HG02798 (cell line): Measurements from ENCODE around the gene ARHGAP32.

Experiments used
- ATAC-seq: cut with Tn5 transposase; IDR thresholded peaks from one replicate; pipeline ENCODE4 v1.9.1; 2021; ENCODE audit warnings: mild to moderate bottlenecking; ENCODE audit not compliant: unreplicated experiment, poor library complexity

ARHGAP32 gene

GRCh38 chr11:129192150-129192549 is at the start of gene ARHGAP32:
Gene ARHGAP32 (minus strand): TSS chr11:129192325. CDS start chr11:129192198, 127 bp downstream.
- no peak for ATAC-seq

DNA sequence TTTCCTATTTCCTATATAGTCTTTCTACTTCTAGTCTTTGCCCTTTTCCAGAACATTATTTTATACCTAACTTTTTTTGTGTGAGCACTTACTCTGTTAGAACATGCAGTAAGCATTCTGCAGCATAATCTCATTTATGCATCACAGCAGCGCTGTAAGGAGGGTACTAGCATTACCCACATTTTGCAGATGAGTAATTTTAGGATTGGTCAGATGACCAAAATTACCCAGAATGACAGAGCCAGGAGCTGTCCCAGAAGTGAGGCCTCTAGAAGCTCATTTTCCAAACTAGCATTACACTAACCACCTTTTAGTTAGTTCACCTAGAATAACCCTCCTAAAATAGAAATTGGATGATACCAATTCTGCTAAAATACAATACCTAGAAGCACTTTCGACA is 47.1 kb upstream of the ARHGAP32 start:
- no peak for ATAC-seq

DNA sequence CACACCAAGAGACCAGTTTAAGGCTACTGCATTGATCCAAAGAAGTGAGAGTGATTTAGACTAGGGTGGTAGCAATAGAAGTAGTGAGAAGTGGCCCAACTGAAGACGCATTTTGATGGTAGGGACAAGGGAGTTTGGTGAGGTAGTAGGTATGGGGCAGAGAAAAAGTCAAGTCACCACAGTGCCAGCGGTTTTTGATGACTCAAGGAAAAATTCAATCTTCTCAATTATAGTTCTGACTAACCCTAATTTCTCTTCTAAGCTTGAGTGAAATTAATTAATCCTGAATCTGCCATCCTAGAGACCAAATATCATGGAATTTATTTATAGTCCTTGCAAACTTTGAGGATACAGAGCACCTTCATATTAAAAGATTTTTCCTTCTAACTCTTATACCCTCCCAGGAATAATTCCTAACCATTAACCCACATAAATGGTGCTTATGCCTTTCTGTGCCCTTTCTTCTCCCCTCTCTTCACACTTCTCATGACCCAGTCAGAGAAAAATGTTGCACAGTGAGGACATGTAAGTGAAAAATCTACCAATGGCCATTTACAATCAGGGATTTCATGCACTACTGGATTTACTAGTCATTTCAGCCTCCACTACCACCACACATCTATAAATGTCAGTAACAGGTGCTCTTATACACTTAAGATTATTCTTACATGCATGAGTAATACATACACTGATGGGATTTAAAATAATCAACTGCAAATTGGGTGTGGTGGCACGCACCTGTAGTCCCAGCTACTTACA is 45.9 kb upstream of the ARHGAP32 start:
- ATAC-seq = no peak

- ATAC-seq = no peak
Measured at GRCh38 chr11:129237456-129237855, 45.3 kb upstream of the ARHGAP32 start.

DNA sequence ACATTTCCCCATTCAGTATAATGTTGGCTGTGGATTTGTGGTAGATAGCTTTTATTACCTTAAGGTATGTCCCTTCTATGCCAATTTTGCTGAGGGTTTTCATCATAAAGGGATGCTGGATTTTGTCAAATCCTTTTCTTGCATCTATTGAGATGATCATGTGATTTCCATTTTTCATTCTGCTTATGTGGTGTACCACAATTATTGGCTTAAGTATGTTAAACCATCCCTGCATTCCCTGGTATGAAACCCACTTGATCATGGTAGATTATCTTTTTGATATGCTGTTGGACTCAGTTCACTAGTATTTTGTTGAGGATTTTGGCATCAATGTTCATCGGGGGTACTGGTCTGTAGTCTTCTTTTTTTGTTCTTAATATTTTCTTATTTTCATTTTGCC is 44.7 kb upstream of the ARHGAP32 start:
- ATAC-seq = no peak

- ATAC-seq = no peak
Measured at GRCh38 chr11:129234978-129235377, 42.9 kb upstream of the ARHGAP32 start.

GRCh38 chr11:129230006-129230405 is 37.9 kb upstream of the ARHGAP32 start:
- no peak for ATAC-seq

DNA sequence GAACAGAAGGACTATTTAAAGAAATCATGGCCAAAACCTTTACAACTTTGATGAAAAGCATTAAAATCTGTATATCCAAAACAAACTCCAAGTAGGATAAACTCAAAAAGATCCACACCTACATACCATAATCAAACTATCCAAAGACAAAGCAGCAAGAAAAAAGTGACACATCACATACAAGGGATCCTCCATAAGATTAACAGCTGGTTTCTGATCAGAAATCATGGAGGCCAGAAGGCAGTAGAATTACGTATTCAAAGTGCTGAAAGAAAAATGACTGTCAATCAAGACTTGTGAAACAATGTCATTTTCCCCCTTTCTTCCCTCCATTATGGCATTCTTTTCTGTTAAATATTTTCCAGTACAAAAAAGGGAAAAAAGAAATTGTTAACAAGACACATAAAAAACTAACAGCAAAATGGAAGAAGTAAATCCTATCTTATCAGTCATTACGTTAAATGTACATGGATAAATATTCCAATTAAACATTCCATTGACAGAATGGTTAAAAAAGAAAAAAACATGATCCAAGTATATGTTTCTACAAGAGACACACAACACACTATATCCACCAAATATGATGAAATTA is 34.2 kb upstream of the ARHGAP32 start:
- no peak for ATAC-seq

- ATAC-seq = no peak
Measured at GRCh38 chr11:129225190-129225589, 33.1 kb upstream of the ARHGAP32 start.

- ATAC-seq = no peak
Measured at GRCh38 chr11:129224538-129224937, 32.4 kb upstream of the ARHGAP32 start.

- no peak for ATAC-seq
Measured at GRCh38 chr11:129223701-129224149, 31.6 kb upstream of the ARHGAP32 start.

- ATAC-seq = no peak
Measured at GRCh38 chr11:129223260-129223659, 31.1 kb upstream of the ARHGAP32 start.

DNA sequence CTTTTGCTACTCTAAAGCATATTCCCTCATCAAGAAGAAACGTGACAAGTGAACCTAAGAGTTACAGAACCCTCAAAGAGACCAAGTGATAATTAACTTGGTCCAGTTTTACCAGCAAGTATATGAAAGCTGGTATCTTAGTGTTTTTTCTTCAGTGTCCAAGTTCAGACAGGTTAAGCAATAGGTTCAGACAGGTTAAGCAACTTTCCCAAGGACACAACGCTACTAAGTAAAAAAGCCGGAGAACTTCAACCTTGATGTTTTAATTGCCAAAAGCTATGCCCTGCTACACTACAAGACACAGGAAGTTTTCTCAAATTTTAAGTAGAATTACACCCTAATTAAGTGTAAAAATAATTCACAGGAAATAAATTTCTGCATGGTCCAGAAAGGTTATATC is 30.0 kb upstream of the ARHGAP32 start:
- ATAC-seq = no peak

GRCh38 chr11:129215506-129216245 is 23.6 kb upstream of the ARHGAP32 start:
- ATAC-seq = no peak

DNA sequence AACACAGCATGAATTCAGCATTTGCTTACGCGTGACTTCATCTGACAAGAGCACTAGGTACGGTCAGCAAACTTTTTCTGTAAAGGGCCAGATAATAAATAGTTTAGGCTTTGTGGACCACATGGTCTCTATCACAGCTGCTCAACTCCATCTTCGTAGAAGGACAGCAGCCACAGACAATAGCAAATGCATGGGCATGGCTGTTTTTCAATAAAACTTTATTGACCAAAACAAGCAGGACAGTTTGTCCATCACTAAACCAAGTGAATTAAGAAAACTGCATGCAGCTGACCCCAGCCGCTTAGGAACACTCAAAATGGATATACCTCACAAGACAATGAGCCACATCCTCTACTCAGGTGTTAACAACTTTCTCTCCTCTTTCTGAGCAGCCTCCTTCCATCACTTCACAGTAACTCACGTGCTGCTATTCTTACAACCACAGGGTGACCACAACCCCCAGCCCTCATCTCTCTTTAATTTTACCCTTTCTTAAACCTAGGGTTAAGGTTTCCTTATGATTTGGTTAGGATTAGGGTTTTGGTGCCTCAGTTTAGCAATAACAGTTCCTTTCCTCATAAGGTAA is 22.7 kb upstream of the ARHGAP32 start:
- ATAC-seq = no peak

DNA sequence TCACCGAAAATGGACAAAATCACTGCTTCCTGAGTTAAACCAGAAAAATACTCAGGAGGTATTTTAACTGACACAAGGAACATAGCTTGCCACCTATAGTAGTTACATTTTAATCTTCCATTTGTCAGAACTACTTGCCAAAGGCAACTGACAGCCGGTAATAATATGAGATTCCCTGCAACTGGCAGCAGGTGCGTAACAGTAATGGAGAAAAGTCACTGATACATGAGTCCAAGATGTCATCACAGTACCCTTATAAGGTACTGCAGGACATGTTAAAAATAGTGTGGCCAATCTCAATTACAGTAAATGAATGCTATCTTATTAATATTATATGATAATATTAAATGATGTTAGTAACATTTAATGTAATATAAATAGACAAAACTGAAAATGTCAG is 21.1 kb upstream of the ARHGAP32 start:
- no peak for ATAC-seq

GRCh38 chr11:129211397-129211796 is 19.3 kb upstream of the ARHGAP32 start:
- ATAC-seq = no peak

- ATAC-seq = no peak
Measured at GRCh38 chr11:129210831-129211181, 18.7 kb upstream of the ARHGAP32 start.

DNA sequence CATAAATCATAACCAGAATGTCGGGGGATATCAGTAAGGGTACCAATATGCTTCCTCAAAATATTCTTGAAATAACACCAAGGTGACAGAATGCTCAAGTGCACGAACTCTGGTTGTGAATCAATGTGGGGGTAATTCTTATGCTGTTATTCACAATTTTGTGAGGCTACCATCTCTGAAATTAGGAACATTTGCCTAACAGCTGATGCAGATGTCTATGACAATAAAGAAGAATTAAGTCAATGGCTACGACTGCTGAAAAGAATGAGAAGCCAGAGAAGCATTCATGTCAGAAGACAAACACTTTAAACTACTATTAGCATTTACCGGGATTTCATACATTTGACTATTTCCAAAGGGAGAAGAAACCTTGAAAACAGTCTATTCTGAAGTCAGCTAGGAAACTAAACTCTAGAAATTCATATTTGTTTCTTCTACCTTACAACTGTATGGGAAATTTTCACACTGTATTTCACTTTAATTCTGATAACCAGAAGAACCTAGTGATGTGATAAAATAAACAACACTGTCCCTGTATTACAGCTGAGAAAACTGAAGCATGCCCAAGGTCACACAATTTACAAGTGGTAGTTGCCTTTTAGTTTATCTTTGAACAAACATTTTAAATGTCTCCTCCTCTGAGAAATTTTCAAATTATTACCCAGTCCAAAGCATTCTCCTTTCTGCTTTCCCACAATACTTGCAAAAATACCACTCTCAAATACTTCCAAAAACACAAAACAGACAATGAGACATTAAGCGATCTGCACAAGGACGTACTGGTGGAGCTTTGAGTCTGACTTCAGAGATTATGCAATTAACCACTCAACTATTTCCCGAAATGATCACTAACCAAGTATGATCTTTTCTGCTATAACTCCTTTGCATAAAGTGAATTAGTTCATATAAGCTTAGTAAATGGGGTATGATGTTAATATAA is 18.0 kb upstream of the ARHGAP32 start:
- ATAC-seq = no peak

GRCh38 chr11:129208863-129209262 is 16.7 kb upstream of the ARHGAP32 start:
- ATAC-seq = no peak
